ENCODE data around the gene ZNF592. TPM values are rescaled to one million over a fixed set of nuclear protein-coding genes. Genes with fewer than 3 reads are reported as not detected.

ZNF592 gene
- total and polyA plus RNA-seq, 9 of the 15 experiments (the other 6 are each of a cell fraction or from before 2014, with no cell fraction given): 0.88 to 23.8 (median 7.4) TPM

DNA sequence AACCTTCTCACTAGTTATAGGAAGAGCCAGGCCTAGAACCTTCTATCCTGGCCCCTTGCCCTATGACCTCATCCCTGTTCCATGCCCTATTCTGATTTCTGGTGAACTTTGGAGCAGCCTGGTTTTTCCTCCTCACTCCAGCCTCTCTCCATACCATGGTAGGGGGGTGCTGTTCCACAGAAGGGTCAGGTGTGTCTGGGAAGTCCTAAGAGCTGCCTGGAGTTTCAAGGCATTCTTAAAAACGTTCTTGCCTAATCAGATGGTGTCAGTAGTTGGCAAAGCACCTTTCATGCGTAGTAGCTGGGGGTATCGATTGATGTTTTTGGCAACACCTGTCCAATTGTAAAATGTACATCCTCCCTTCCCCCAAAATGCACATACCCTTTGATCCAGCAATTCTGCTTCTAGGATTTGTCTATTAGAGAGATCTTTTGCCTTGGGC, 52.0 kb downstream of the ZNF592 start:
- WGBS (ENCODE audit: insufficient coverage, low coverage, missing lambda C conversion rate): 67% methylated on average over 3 of the region's 3 CpGs
- intact Hi-C loops (cut with micrococcal nuclease): no loop called here
- H3K79me2 ChIP-seq (ENCODE audit: control insufficient read depth, insufficient read depth, low read length): no peaks in the 10 kb centered on the region
- CTCF ChIA-PET (ENCODE audit: low intra/inter-chr PET ratio): no interaction called here
- no peak overlapping the region for H3K9ac ChIP-seq (ENCODE audit: insufficient read depth in 1 of 2, low read depth in 2 of 2, low read length in 2 of 2)
- TF ChIP-seq ZNF12 (CRISPR knock-in tag; IDR thresholded peaks at IDR 0.05): no peak
- TF ChIP-seq, protein P1, sequence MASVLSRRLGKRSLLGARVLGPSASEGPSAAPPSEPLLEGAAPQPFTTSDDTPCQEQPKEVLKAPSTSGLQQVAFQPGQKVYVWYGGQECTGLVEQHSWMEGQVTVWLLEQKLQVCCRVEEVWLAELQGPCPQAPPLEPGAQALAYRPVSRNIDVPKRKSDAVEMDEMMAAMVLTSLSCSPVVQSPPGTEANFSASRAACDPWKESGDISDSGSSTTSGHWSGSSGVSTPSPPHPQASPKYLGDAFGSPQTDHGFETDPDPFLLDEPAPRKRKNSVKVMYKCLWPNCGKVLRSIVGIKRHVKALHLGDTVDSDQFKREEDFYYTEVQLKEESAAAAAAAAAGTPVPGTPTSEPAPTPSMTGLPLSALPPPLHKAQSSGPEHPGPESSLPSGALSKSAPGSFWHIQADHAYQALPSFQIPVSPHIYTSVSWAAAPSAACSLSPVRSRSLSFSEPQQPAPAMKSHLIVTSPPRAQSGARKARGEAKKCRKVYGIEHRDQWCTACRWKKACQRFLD (CRISPR knock-in tag; IDR thresholded peaks at IDR 0.05): no peak
- H3K27me3 ChIP-seq (ENCODE audit: control insufficient read depth in 2 of 2, insufficient read depth in 2 of 2, low read length in 2 of 2): no peaks in the 10 kb centered on the region
- no TSS peak for BruUV-seq (replicated peaks)
- DNase-seq (ENCODE audit: extremely low read depth in 1 of 4, low spot score in 3 of 4) (no peak), FAIRE-seq (no peak), ATAC-seq (no peak)
- H3K9me3 ChIP-seq (replicated peaks; ENCODE audit: control insufficient read depth, insufficient read depth, low read depth, low read length): no peaks in the 10 kb centered on the region
- H4K20me1 ChIP-seq (replicated peaks; ENCODE audit: control insufficient read depth, insufficient read depth, low read length): no peaks in the 10 kb centered on the region; the same call in 1 of the 2 replicates
- H3K9me1 ChIP-seq (ENCODE audit: control insufficient read depth, insufficient read depth, low read length): no peaks in the 10 kb centered on the region
- POLR2A ChIA-PET: interaction anchor here (0.7 kb wide), 1 partner anchor 18 kb away, joined by 5 read pairs; no protein-coding TSS in a partner anchor
- H3K36me3 ChIP-seq (ENCODE audit: control insufficient read depth, insufficient read depth, low read length): peaks cover 76% of the 10 kb centered on the region
- H3K4me3 ChIP-seq: no peak overlapping the region
- no peak overlapping the region for H3K27ac ChIP-seq (ENCODE audit: extremely low read depth, low read depth, low read length)
- H2AFZ ChIP-seq (ENCODE audit: low read depth, low read length): no peak overlapping the region
- H3K4me1 ChIP-seq (replicated peaks in 1 of 2; ENCODE audit: control insufficient read depth in 2 of 2, insufficient read depth in 2 of 2, low read length in 2 of 2): no peaks in the 10 kb centered on the region
- no peak overlapping the region for H3K4me2 ChIP-seq (ENCODE audit: insufficient read depth, low read length)
- in situ Hi-C loops (cut with MboI): no loop called here

Data from K562 (cell line).